HL-60 (cell line): ENCODE measurements around the gene PRSS27.
A peak's percentile ranks its signal among the peaks of the same experiment; 100 is the strongest.

Experiments used
- DNase-seq, 2 experiments: peaks; one replicate each; pipeline ENCODE4 v3.0.0-alpha.2; 2010 to 2020; ENCODE audit warnings: low read depth in 1 of 2, low spot score in 1 of 2
- H3K27ac ChIP-seq: fragments of 250-450 bp; sonication (Bioruptor Pico); replicated peaks from 2 replicates; pipeline ENCODE4 v1.5.1; 2020; ENCODE audit warnings: mild to moderate bottlenecking, moderate library complexity
- H3K27me3 ChIP-seq: fragments of 250-450 bp; sonication (Bioruptor Pico); 2 replicates; pipeline ENCODE4 v1.5.1; 2021; ENCODE audit warnings: mild to moderate bottlenecking, moderate library complexity; ENCODE audit not compliant: insufficient read depth, poor library complexity, severe bottlenecking
- H3K4me3 ChIP-seq: replicated peaks from 2 replicates; pipeline ENCODE4 v1.5.1; 2011; ENCODE audit warnings: mild to moderate bottlenecking, control low read depth, low read length; ENCODE audit not compliant: insufficient read depth
- CTCF ChIP-seq: IDR thresholded peaks from one replicate; pipeline ENCODE4 v1.5.1; 2011; ENCODE audit warnings: low read length, control low read depth, inconsistent platforms; ENCODE audit not compliant: insufficient read depth
- GABPA ChIP-seq: IDR thresholded peaks from 2 replicates; pipeline ENCODE4 v1.6.1; 2012; ENCODE audit warnings: low read depth
- POLR2AphosphoS5 ChIP-seq: IDR thresholded peaks from 2 replicates; pipeline ENCODE4 v1.6.1; 2012; ENCODE audit warnings: low read depth
- SPI1 ChIP-seq: IDR thresholded peaks from 2 replicates; pipeline ENCODE4 v1.6.1; 2012; ENCODE audit warnings: low read depth, mild to moderate bottlenecking, borderline replicate concordance
- TF ChIP-seq, protein P1 (sequence below): IDR thresholded peaks from 2 replicates; pipeline ENCODE4 v1.6.1; 2012; ENCODE audit warnings: low read depth; ENCODE audit not compliant: insufficient replicate concordance

PRSS27 gene

DNA sequence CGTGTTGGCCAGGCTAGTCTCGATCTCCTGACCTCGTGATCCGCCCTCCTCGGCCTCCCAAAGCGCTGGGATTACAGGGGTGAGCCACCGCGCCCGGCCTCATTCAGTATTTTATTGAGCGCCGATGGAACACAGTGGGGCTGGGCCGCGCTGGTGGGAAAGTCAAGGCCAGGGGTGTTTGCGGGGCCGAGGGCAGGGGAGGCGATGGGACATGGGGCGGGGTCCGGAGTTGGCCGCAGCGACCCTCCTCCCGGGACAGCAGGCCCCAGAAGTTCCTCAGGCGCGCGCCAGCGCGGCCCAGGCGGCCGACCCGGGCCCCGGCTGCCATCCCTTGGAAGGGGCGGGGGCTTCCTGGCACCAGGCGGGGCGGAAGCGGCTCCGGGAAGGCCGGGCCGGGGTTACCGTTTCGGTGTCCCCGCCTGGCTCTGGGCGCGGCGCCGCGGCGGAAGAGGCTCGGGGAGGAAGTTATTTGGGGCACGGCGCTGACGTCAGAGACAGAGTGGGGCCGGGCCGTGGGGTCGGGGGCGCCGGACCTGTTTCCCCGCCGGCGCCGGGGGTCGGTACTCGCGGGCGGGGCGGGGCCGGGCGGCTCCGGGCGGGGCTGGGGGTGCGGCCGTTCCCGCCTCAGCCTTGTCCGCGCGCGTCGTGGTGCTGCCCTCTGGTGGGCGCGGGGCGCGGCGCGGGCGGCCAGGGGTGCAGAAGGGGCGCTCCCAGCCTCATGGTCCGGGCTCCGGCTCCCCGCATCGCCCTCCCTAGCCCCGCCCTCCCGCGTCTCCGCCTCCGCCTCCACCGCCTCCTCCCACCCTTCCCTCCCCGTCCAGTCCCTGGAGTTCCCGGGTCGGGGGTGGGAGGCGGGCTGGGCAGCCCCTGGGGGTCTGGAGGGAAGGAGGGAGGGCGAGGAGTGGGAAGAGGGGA lies 952 bp upstream of the PRSS27 start:
- TF ChIP-seq SPI1 (0 out of 2 replicates have a peak, but pooled peaks have one; percentile 30), CTCF (peak; percentile 23), GABPA (peak; percentile 96), POLR2AphosphoS5 (peak; percentile 41; the same call in 1 of the 2 replicates)
- TF ChIP-seq, protein P1, sequence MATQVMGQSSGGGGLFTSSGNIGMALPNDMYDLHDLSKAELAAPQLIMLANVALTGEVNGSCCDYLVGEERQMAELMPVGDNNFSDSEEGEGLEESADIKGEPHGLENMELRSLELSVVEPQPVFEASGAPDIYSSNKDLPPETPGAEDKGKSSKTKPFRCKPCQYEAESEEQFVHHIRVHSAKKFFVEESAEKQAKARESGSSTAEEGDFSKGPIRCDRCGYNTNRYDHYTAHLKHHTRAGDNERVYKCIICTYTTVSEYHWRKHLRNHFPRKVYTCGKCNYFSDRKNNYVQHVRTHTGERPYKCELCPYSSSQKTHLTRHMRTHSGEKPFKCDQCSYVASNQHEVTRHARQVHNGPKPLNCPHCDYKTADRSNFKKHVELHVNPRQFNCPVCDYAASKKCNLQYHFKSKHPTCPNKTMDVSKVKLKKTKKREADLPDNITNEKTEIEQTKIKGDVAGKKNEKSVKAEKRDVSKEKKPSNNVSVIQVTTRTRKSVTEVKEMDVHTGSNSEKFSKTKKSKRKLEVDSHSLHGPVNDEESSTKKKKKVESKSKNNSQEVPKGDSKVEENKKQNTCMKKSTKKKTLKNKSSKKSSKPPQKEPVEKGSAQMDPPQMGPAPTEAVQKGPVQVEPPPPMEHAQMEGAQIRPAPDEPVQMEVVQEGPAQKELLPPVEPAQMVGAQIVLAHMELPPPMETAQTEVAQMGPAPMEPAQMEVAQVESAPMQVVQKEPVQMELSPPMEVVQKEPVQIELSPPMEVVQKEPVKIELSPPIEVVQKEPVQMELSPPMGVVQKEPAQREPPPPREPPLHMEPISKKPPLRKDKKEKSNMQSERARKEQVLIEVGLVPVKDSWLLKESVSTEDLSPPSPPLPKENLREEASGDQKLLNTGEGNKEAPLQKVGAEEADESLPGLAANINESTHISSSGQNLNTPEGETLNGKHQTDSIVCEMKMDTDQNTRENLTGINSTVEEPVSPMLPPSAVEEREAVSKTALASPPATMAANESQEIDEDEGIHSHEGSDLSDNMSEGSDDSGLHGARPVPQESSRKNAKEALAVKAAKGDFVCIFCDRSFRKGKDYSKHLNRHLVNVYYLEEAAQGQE, result peak; percentile 27
- Histone ChIP-seq H3K27ac (peak overlapping the region; percentile 72), H3K4me3 (peak overlapping the region; percentile 70), H3K27me3 (no peaks in the 10 kb centered on the region)
- DNase-seq, result peak; percentile 78 to 85

DNA sequence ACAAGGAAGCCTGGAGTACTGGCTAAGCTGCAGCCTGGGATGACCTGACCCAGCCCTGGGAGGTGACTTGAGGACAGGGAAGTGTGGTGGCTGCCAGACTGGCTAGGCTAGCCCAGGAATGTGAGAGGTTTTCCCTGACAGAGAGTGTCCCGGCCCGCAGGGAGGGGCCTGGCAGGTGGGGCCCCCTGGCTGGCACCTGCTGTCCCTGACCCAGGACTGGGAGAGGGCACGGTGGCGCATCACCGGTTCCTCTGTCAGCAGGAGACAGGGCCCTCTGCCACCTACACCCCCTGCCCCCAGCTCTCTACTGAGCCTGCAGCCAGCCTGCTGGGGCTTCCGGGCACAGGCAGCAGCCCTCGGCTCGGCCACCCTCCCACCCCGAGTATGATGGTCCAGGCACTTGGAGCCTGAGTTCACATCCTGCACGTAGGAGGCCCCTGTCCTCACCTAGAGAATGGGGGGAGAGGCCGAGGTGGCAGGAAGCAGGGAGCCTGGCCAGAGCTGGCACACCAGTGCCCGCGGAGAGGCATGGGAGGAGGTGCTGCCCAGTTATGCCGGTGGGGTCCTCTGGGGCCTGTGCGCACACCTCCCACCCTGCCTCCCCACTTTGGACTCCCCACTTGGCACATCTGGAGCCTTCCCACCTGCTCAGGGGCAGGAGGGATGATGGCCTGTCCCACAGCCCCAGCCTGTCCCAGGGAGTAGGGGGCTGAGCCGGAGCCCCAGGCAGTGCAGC lies 528 bp downstream of the PRSS27 start:
- Histone ChIP-seq H3K27me3 (no peaks in the 10 kb centered on the region), H3K27ac (no peak overlapping the region), H3K4me3 (no peak overlapping the region)
- DNase-seq, result no peak
- TF ChIP-seq POLR2AphosphoS5, result no peak

- Histone ChIP-seq H3K27me3 (no peaks in the 10 kb centered on the region), H3K4me3 (no peak overlapping the region), H3K27ac (no peak overlapping the region)
- no peak for TF ChIP-seq CTCF
- no peak for TF ChIP-seq POLR2AphosphoS5
- no peak for TF ChIP-seq SPI1
- TF ChIP-seq, protein P1, result no peak
- no peak for TF ChIP-seq GABPA
- DNase-seq, result no peak
These were observed 2.4 kb downstream of the PRSS27 start for GRCh38 chr16:2717383-2718263.
